Measurements from ENCODE around the gene RNF31. TPM values are rescaled to one million over a fixed set of nuclear protein-coding genes. Genes with fewer than 3 reads are reported as not detected.
A peak's percentile ranks its signal among the peaks of the same experiment; 100 is the strongest.
"Not testable (repeated sequence)": the region's sequence is repeated elsewhere in the genome, so short reads cannot be mapped to it uniquely, and the experiment has no call there.

The RNF31 gene
- total and polyA plus RNA-seq, 2 donors = 44.9 to 105 TPM

DNA sequence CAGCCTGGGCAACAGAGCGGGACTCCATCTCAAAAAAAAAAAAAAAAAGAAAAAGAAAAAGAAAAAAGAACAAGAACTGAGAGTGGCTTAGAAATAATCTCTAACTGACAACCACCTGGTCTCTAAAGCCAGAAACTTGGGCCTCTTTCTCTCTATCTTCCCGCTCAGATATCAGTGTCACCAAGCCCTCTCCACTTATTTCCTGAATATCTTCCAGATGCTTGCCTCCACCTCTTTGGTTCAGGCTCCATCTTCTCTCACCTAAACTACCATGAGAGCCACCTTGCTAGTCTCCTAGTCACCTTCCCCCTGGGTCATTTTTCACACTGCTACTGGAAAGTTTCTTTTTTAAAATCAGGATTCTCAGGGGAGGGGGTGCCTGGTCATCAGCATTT, 49.8 kb downstream of the RNF31 start:
- H3K36me3 ChIP-seq (ENCODE audit: control insufficient read depth in 2 of 2, insufficient read depth in 2 of 2, low read length in 1 of 2) = peaks cover 17 to 26% of the 10 kb centered on the region in 2 donors
- no peak for DNase-seq (ENCODE audit: low read depth in 6 of 9, low spot score in 9 of 9)
- H3K9me3 ChIP-seq (ENCODE audit: control insufficient read depth in 2 of 2, insufficient read depth in 1 of 2, low read length in 1 of 2) = peaks cover 2 to 4% of the 10 kb centered on the region in 2 donors
- H3K4me1 ChIP-seq (ENCODE audit: control insufficient read depth in 2 of 2, insufficient read depth in 2 of 2, low read length in 2 of 2) = peaks cover 17 to 25% of the 10 kb centered on the region in 2 donors
- 89% methylated on average over 2 of the region's 2 CpGs for WGBS
- no peak overlapping the region for H3K27ac ChIP-seq (ENCODE audit: low read depth in 1 of 2, low read length in 1 of 2)
- H3K4me3 ChIP-seq (ENCODE audit: low read length in 2 of 2) = no peak overlapping the region
- no peaks in the 10 kb centered on the region for H3K27me3 ChIP-seq (ENCODE audit: control insufficient read depth in 2 of 2, insufficient read depth in 1 of 2, low read length in 1 of 2)

DNA sequence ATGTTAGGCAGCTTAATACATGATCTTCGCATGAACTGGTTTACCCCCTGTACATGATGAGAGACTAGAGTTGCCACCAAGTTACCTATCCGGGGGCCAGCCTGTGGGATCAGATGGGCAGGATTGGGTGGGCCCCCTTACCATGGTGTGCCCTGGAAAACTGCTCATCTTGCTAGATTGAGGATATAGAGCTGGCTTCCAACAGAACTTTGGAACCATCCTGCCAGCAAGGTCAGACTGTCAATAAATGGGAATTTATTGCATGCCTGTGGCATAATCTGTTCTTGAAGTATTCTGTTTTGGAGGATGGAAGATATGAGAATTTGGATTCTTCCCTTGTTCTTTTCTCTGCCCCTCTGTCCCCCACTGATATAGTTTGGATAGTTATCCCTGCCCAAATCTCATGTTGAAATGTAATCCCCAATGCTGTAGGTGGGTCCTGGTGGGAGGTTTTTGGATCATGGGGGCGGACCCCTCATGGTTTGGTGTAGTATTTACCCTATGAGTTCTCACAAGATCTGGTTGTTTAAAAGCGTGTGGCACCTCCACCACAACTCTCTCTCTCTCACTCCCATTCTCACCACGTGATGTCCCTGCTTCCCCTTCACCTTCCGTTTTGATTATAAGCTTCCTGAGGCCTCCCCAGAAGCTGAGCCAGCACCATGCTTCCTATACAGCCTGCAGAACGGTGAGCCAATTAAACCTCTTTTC, 51.7 kb downstream of the RNF31 start:
- H3K36me3 ChIP-seq (ENCODE audit: control insufficient read depth in 2 of 2, insufficient read depth in 2 of 2, low read length in 1 of 2) = peaks cover 11 to 18% of the 10 kb centered on the region in 2 donors
- peaks cover 16 to 25% of the 10 kb centered on the region in 2 donors for H3K4me1 ChIP-seq (ENCODE audit: control insufficient read depth in 2 of 2, insufficient read depth in 2 of 2, low read length in 2 of 2)
- peaks cover 2 to 6% of the 10 kb centered on the region in 2 donors for H3K9me3 ChIP-seq (ENCODE audit: control insufficient read depth in 2 of 2, insufficient read depth in 1 of 2, low read length in 1 of 2)
- no peak overlapping the region for H3K4me3 ChIP-seq (ENCODE audit: low read length in 2 of 2)
- 96% methylated on average over 7 of the region's 7 CpGs for WGBS
- no peak overlapping the region for H3K27ac ChIP-seq (ENCODE audit: low read depth in 1 of 2, low read length in 1 of 2)
- H3K27me3 ChIP-seq (ENCODE audit: control insufficient read depth in 2 of 2, insufficient read depth in 1 of 2, low read length in 1 of 2) = no peaks in the 10 kb centered on the region
- no peak for DNase-seq (ENCODE audit: low read depth in 6 of 9, low spot score in 9 of 9)

DNA sequence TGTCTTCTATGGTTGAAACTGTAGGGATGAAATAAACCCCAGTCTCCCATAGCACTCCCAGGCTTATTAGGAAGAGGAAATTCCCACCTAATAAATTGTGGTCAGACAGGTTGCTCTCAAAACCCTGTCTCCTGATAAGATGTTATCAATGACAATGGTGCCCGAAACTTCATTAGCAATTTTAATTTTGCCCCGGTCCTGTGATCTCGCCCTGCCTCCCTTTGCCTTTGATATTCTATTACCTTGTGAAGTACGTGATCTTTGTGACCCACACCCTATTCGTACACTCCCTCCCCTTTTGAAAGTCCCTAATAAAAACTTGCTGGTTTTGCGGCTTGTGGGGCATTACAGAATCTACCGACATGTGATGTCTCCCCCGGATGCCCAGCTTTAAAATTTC, 55.2 kb downstream of the RNF31 start:
- H3K4me3 ChIP-seq (ENCODE audit: low read length in 2 of 2); H3K9me3 ChIP-seq (ENCODE audit: control insufficient read depth in 2 of 2, insufficient read depth in 1 of 2, low read length in 1 of 2); H3K27me3 ChIP-seq (ENCODE audit: control insufficient read depth in 2 of 2, insufficient read depth in 1 of 2, low read length in 1 of 2); DNase-seq (ENCODE audit: low read depth in 6 of 9, low spot score in 9 of 9); H3K27ac ChIP-seq (ENCODE audit: low read depth in 1 of 2, low read length in 1 of 2): not testable (repeated sequence)
- Histone ChIP-seq H3K4me1 (ENCODE audit: control insufficient read depth in 2 of 2, insufficient read depth in 2 of 2, low read length in 2 of 2) (peaks cover 7 to 12% of the 10 kb centered on the region in 2 donors), H3K36me3 (ENCODE audit: control insufficient read depth in 2 of 2, insufficient read depth in 2 of 2, low read length in 1 of 2) (peaks cover 30 to 48% of the 10 kb centered on the region in 2 donors)
- WGBS = 96% methylated on average over 8 of the region's 8 CpGs

DNA sequence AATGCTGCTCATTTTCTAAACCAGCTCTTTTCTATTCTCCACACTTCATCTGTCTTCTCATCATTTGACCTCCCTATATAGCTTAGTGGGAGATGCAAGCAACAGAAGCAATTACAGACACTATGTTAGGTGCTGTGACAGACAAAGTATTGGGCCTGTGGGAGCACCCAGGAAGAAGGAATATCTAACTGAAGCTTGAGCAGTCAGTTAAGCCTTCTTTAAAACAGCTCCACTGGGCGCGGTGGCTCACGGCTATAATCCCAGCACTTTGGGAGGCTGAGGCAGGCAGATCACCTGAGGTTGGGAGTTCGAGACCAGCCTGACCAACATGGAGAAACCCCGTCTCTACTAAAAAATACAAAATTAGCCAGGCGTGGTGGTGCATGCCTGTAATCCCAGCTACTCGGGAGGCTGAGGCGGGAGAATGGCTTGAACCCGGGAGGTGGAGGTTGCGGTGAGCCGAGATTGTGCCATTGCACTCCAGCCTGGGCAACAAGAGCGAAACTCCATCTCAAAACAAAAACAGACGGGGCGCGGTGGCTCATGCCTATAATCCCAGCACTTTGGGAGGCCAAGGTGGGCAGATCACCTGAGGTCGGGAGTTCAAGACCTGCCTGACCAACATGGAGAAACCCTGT, 56.1 kb downstream of the RNF31 start:
- H3K4me3 ChIP-seq (ENCODE audit: low read length in 2 of 2); H3K9me3 ChIP-seq (ENCODE audit: control insufficient read depth in 2 of 2, insufficient read depth in 1 of 2, low read length in 1 of 2); H3K27me3 ChIP-seq (ENCODE audit: control insufficient read depth in 2 of 2, insufficient read depth in 1 of 2, low read length in 1 of 2); DNase-seq (ENCODE audit: low read depth in 6 of 9, low spot score in 9 of 9); H3K27ac ChIP-seq (ENCODE audit: low read depth in 1 of 2, low read length in 1 of 2): not testable (repeated sequence)
- peaks cover 37 to 57% of the 10 kb centered on the region in 2 donors for H3K36me3 ChIP-seq (ENCODE audit: control insufficient read depth in 2 of 2, insufficient read depth in 2 of 2, low read length in 1 of 2)
- peaks cover 12 to 16% of the 10 kb centered on the region in 2 donors for H3K4me1 ChIP-seq (ENCODE audit: control insufficient read depth in 2 of 2, insufficient read depth in 2 of 2, low read length in 2 of 2)
- 98% methylated on average over 16 of the region's 16 CpGs for WGBS

- peaks cover 2 to 6% of the 10 kb centered on the region in 2 donors for H3K9me3 ChIP-seq (ENCODE audit: control insufficient read depth in 2 of 2, insufficient read depth in 1 of 2, low read length in 1 of 2)
- H3K36me3 ChIP-seq (ENCODE audit: control insufficient read depth in 2 of 2, insufficient read depth in 2 of 2, low read length in 1 of 2) = peaks cover 43 to 64% of the 10 kb centered on the region in 2 donors
- peaks cover 12 to 16% of the 10 kb centered on the region in 2 donors for H3K4me1 ChIP-seq (ENCODE audit: control insufficient read depth in 2 of 2, insufficient read depth in 2 of 2, low read length in 2 of 2)
- no peak for DNase-seq (ENCODE audit: low read depth in 6 of 9, low spot score in 9 of 9)
- no peak overlapping the region for H3K27ac ChIP-seq (ENCODE audit: low read depth in 1 of 2, low read length in 1 of 2)
- no peaks in the 10 kb centered on the region for H3K27me3 ChIP-seq (ENCODE audit: control insufficient read depth in 2 of 2, insufficient read depth in 1 of 2, low read length in 1 of 2)
- no peak overlapping the region for H3K4me3 ChIP-seq (ENCODE audit: low read length in 2 of 2)
- WGBS = 98% methylated on average over 7 of the region's 7 CpGs
These were observed 57.2 kb downstream of the RNF31 start for GRCh38 chr14:24204163-24205146.

- no peak overlapping the region for H3K4me3 ChIP-seq (ENCODE audit: low read length in 2 of 2)
- H3K27me3 ChIP-seq (ENCODE audit: control insufficient read depth in 2 of 2, insufficient read depth in 1 of 2, low read length in 1 of 2) = no peaks in the 10 kb centered on the region
- DNase-seq (ENCODE audit: low read depth in 6 of 9, low spot score in 9 of 9) = no peak
- H3K9me3 ChIP-seq (ENCODE audit: control insufficient read depth in 2 of 2, insufficient read depth in 1 of 2, low read length in 1 of 2) = peaks cover 2 to 6% of the 10 kb centered on the region in 2 donors
- 98% methylated on average over 11 of the region's 11 CpGs for WGBS
- H3K36me3 ChIP-seq (ENCODE audit: control insufficient read depth in 2 of 2, insufficient read depth in 2 of 2, low read length in 1 of 2) = peaks cover 59 to 77% of the 10 kb centered on the region in 2 donors
- peak overlapping the region; percentile 66 to 83 for H3K27ac ChIP-seq (ENCODE audit: low read depth in 1 of 2, low read length in 1 of 2)
- peaks cover 12 to 19% of the 10 kb centered on the region in 2 donors for H3K4me1 ChIP-seq (ENCODE audit: control insufficient read depth in 2 of 2, insufficient read depth in 2 of 2, low read length in 2 of 2)
These were observed 59.2 kb downstream of the RNF31 start for GRCh38 chr14:24206260-24207103.

GRCh38 chr14:24207104-24207551, 59.8 kb downstream of the RNF31 start:
- WGBS = 52% methylated on average over 5 of the region's 5 CpGs
- H3K36me3 ChIP-seq (ENCODE audit: control insufficient read depth in 2 of 2, insufficient read depth in 2 of 2, low read length in 1 of 2) = peaks cover 54 to 75% of the 10 kb centered on the region in 2 donors

DNA sequence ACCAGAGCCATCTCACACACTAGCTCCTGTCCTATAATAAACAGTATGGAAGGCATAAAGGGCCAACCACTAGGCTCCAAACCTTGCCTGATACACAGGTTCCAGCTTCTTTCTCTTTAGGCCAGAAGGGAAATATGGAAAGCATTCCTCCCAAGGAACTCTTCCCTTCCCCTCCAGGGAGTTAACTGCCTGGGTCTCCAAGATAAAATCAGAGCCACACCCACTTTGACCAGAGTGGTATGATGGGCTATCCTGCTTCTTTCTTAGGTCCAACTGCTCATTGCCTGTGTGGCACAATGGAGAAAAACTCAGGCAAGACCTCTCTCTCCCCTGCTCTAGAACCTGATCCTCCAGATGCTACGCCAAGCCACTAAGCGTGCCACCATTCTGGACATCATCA, 60.3 kb downstream of the RNF31 start:
- Histone ChIP-seq H3K36me3 (ENCODE audit: control insufficient read depth in 2 of 2, insufficient read depth in 2 of 2, low read length in 1 of 2) (peaks cover 54 to 75% of the 10 kb centered on the region in 2 donors), H3K4me3 (ENCODE audit: low read length in 2 of 2) (no peak overlapping the region), H3K27me3 (ENCODE audit: control insufficient read depth in 2 of 2, insufficient read depth in 1 of 2, low read length in 1 of 2) (no peaks in the 10 kb centered on the region), H3K9me3 (ENCODE audit: control insufficient read depth in 2 of 2, insufficient read depth in 1 of 2, low read length in 1 of 2) (peaks cover 0 to 1% of the 10 kb centered on the region in 2 donors), H3K4me1 (ENCODE audit: control insufficient read depth in 2 of 2, insufficient read depth in 2 of 2, low read length in 2 of 2) (peaks cover 14 to 24% of the 10 kb centered on the region in 2 donors), H3K27ac (ENCODE audit: low read depth in 1 of 2, low read length in 1 of 2) (peak overlapping the region in 1 of 2 donors; percentile 83)
- WGBS = over 99% methylated on average over 2 of the region's 2 CpGs
- no peak for DNase-seq (ENCODE audit: low read depth in 6 of 9, low spot score in 9 of 9)

More at GRCh38 chr14:24207104-24207551, 59.8 kb downstream of the RNF31 start:
- no peak overlapping the region for H3K4me3 ChIP-seq (ENCODE audit: low read length in 2 of 2)
- H3K27me3 ChIP-seq (ENCODE audit: control insufficient read depth in 2 of 2, insufficient read depth in 1 of 2, low read length in 1 of 2) = no peaks in the 10 kb centered on the region
- H3K27ac ChIP-seq (ENCODE audit: low read depth in 1 of 2, low read length in 1 of 2) = peak overlapping the region; percentile 66 to 83
- H3K4me1 ChIP-seq (ENCODE audit: control insufficient read depth in 2 of 2, insufficient read depth in 2 of 2, low read length in 2 of 2) = peaks cover 14 to 20% of the 10 kb centered on the region in 2 donors
- peak in 4 of 9 donors; percentile 15 to 65 (median 54) for DNase-seq (ENCODE audit: low read depth in 6 of 9, low spot score in 9 of 9)
- H3K9me3 ChIP-seq (ENCODE audit: control insufficient read depth in 2 of 2, insufficient read depth in 1 of 2, low read length in 1 of 2) = peaks cover 0 to 2% of the 10 kb centered on the region in 2 donors
